H1 (cell line): Measurements from ENCODE around the gene RUFY4. TPM values are rescaled to one million over a fixed set of nuclear protein-coding genes. Genes with fewer than 3 reads are reported as not detected.
A peak's percentile ranks its signal among the peaks of the same experiment; 100 is the strongest.

Experiments used
- CTCF ChIA-PET: fragments of 300-600 bp; sonication (Branson Sonifier 250); formaldehyde crosslinking; loops from one replicate; lab custom pipeline; 2021; ENCODE audit not compliant: partially characterized antibody; lab: Charles Lee
- POLR2A ChIA-PET: fragments of 300-600 bp; sonication (Branson Sonifier 250); formaldehyde crosslinking; loops from one replicate; lab custom pipeline; 2021; ENCODE audit warnings: inconsistent platforms; ENCODE audit not compliant: partially characterized antibody; lab: Charles Lee
- DNase-seq, 2 experiments: peaks; one replicate each; pipeline versions ENCODE4 v3.0.0 to v3.0.0-alpha.2; 2010 to 2022; ENCODE audit warnings: low spot score in 2 of 2, low read depth in 1 of 2, mixed read lengths in 1 of 2
- FAIRE-seq: peaks from 2 replicates; lab custom pipeline; 2011; peaks lifted over from hg19 to GRCh38; lab: Jason Lieb, UNC
- H2AFZ ChIP-seq: 2 replicates; pipeline ENCODE4 v1.8.1; 2012; ENCODE audit warnings: low read length, inconsistent platforms
- H2AK5ac ChIP-seq: 2 replicates; pipeline ENCODE4 v1.6.1; 2013; ENCODE audit warnings: low read depth, low read length
- H2BK120ac ChIP-seq: replicated peaks from 2 replicates; pipeline ENCODE3; 2013; ENCODE audit warnings: low read depth, low read length, inconsistent platforms
- H2BK12ac ChIP-seq: 2 replicates; pipeline ENCODE4 v1.6.1; 2013; ENCODE audit warnings: low read depth, low read length
- H2BK15ac ChIP-seq: 2 replicates; pipeline ENCODE4 v1.6.1; 2013; ENCODE audit warnings: low read length
- H2BK20ac ChIP-seq: 2 replicates; pipeline ENCODE4 v1.6.1; 2013; ENCODE audit warnings: low read length
- H2BK5ac ChIP-seq: 2 replicates; pipeline ENCODE4 v1.6.1; 2013; ENCODE audit warnings: low read depth, low read length
- H3K14ac ChIP-seq: 2 replicates; pipeline ENCODE4 v1.6.1; 2013; ENCODE audit warnings: inconsistent platforms; ENCODE audit not compliant: insufficient read length
- H3K18ac ChIP-seq: 2 replicates; pipeline ENCODE4 v1.6.1; 2013; ENCODE audit warnings: low read length; ENCODE audit errors: extremely low read depth
- H3K23ac ChIP-seq: 2 replicates; pipeline ENCODE4 v1.6.1; 2013; ENCODE audit warnings: inconsistent platforms; ENCODE audit not compliant: insufficient read length
- H3K23me2 ChIP-seq: 2 replicates; pipeline ENCODE4 v1.6.1; 2013; ENCODE audit warnings: low read depth, low read length
- H3K27ac ChIP-seq: 2 replicates; pipeline ENCODE4 v1.6.1; 2011; ENCODE audit warnings: low read depth, low read length, inconsistent platforms
- H3K27me3 ChIP-seq, 4 experiments: replicated peaks in 1 of 4; 1 replicate in 1 of 4; 2 replicates in 3 of 4; pipeline versions ENCODE4 v1.6.1 to v1.8.1; 2011 to 2013; ENCODE audit warnings: low read length in 3 of 4, mild to moderate bottlenecking in 3 of 4, inconsistent platforms in 2 of 4, mixed read lengths in 2 of 4, moderate library complexity in 1 of 4; ENCODE audit not compliant: control insufficient read depth in 3 of 4, insufficient read depth in 3 of 4; ENCODE audit errors: extremely low read depth in 1 of 4
- H3K36me3 ChIP-seq, 4 experiments: 2 replicates each; pipeline versions ENCODE4 v1.6.1 to v1.8.1; 2011 to 2013; ENCODE audit warnings: mild to moderate bottlenecking in 4 of 4, low read length in 3 of 4, moderate library complexity in 2 of 4, control low read depth in 1 of 4, inconsistent platforms in 1 of 4; ENCODE audit not compliant: insufficient read depth in 4 of 4, control insufficient read depth in 2 of 4
- H3K4ac ChIP-seq: replicated peaks from 2 replicates; pipeline ENCODE3; 2013; ENCODE audit warnings: low read length, low read depth, mixed read lengths, inconsistent platforms; ENCODE audit not compliant: insufficient read length
- H3K4me1 ChIP-seq, 4 experiments: replicated peaks in 1 of 4; 1 replicate in 1 of 4; 2 replicates in 3 of 4; pipeline versions ENCODE4 v1.6.1 to v1.8.1; 2011 to 2013; ENCODE audit warnings: low read length in 3 of 4, inconsistent platforms in 2 of 4, mixed read lengths in 1 of 4; ENCODE audit not compliant: insufficient read depth in 4 of 4, control insufficient read depth in 3 of 4
- H3K4me2 ChIP-seq, 2 experiments: 2 replicates each; pipeline versions ENCODE4 v1.6.1 to v1.8.1; 2011 to 2013; ENCODE audit warnings: low read depth in 2 of 2, low read length in 2 of 2, control low read depth in 1 of 2, inconsistent platforms in 1 of 2, mild to moderate bottlenecking in 1 of 2; ENCODE audit not compliant: insufficient read depth in 1 of 2
- H3K4me3 ChIP-seq, 4 experiments: fragments of 200-600, 300-600 bp in 1 of 4; sonication (generic), shearing (Covaris generic), sonication (Bioruptor Twin) in 1 of 4; 2 replicates each; pipeline versions ENCODE4 v1.5.1 to v1.8.1; 2011 to 2016; ENCODE audit warnings: low read length in 4 of 4, low read depth in 3 of 4, control low read depth in 2 of 4, inconsistent platforms in 2 of 4, mild to moderate bottlenecking in 2 of 4, mixed read lengths in 1 of 4, moderate library complexity in 1 of 4; ENCODE audit not compliant: insufficient read depth in 2 of 4; ENCODE audit errors: extremely low read depth in 1 of 4
- H3K56ac ChIP-seq: replicated peaks from 2 replicates; pipeline ENCODE3; 2013; ENCODE audit warnings: low read depth, mild to moderate bottlenecking, mixed read lengths, low read length, inconsistent platforms; ENCODE audit not compliant: insufficient read length
- H3K79me1 ChIP-seq: 2 replicates; pipeline ENCODE4 v1.6.1; 2013; ENCODE audit warnings: low read depth, low read length, control low read depth
- H3K79me2 ChIP-seq, 2 experiments: 2 replicates each; pipeline versions ENCODE4 v1.6.1 to v1.8.1; 2012 to 2013; ENCODE audit warnings: low read length in 2 of 2, mild to moderate bottlenecking in 2 of 2, inconsistent platforms in 1 of 2; ENCODE audit not compliant: insufficient read depth in 2 of 2, control insufficient read depth in 1 of 2
- H3K9ac ChIP-seq, 4 experiments: replicated peaks in 1 of 4; 1 replicate in 1 of 4; 2 replicates in 3 of 4; pipeline versions ENCODE4 v1.6.1 to v1.8.1; 2011 to 2013; ENCODE audit warnings: low read depth in 3 of 4, low read length in 3 of 4, control low read depth in 2 of 4, mild to moderate bottlenecking in 2 of 4, moderate library complexity in 2 of 4, inconsistent platforms in 1 of 4; ENCODE audit errors: extremely low read depth in 1 of 4
- H3K9me3 ChIP-seq, 2 experiments: 2 replicates each; pipeline versions ENCODE4 v1.6.1 to v1.8.1; 2012 to 2013; ENCODE audit warnings: mild to moderate bottlenecking in 2 of 2, moderate library complexity in 2 of 2, control low read depth in 1 of 2, inconsistent platforms in 1 of 2, low read depth in 1 of 2, low read length in 1 of 2, mixed read lengths in 1 of 2; ENCODE audit not compliant: insufficient read depth in 2 of 2
- H4K20me1 ChIP-seq, 2 experiments: replicated peaks in 1 of 2; 2 replicates each; pipeline versions ENCODE3 to v1.8.1; 2011 to 2013; ENCODE audit warnings: inconsistent platforms in 2 of 2, low read length in 2 of 2, mild to moderate bottlenecking in 1 of 2; ENCODE audit not compliant: insufficient read depth in 2 of 2, control insufficient read depth in 1 of 2
- H4K5ac ChIP-seq: 2 replicates; pipeline ENCODE4 v1.6.1; 2013; ENCODE audit warnings: low read length, low read depth, mixed read lengths, inconsistent platforms; ENCODE audit not compliant: insufficient read length
- H4K8ac ChIP-seq: 2 replicates; pipeline ENCODE4 v1.8.0; 2013; ENCODE audit warnings: mild to moderate bottlenecking, moderate library complexity, low read length, inconsistent platforms; ENCODE audit not compliant: insufficient read depth; ENCODE audit errors: extremely low read depth
- H4K91ac ChIP-seq: replicated peaks from 2 replicates; pipeline ENCODE3; 2013; ENCODE audit warnings: low read length, mixed read lengths, inconsistent platforms; ENCODE audit not compliant: insufficient read length
- CHD2 ChIP-seq: IDR thresholded peaks from 2 replicates; pipeline ENCODE4 v1.6.1; 2012; ENCODE audit warnings: low read length, improper control_type of control experiment
- CREB1 ChIP-seq: IDR thresholded peaks from 2 replicates; pipeline ENCODE4 v1.6.1; 2012; ENCODE audit warnings: inconsistent platforms
- EGR1 ChIP-seq: IDR thresholded peaks from 2 replicates; pipeline ENCODE4 v1.6.1; 2011; ENCODE audit warnings: low read depth, low read length, borderline replicate concordance
- JUND ChIP-seq: IDR thresholded peaks from 2 replicates; pipeline ENCODE4 v1.6.1; 2011; ENCODE audit warnings: mild to moderate bottlenecking, improper control_type of control experiment, low read length
- NANOG ChIP-seq: IDR thresholded peaks from 2 replicates; pipeline ENCODE4 v1.6.1; 2011; ENCODE audit warnings: low read length, low read depth, mild to moderate bottlenecking, inconsistent platforms; ENCODE audit not compliant: insufficient read depth, poor library complexity, severe bottlenecking
- WGBS, 2 experiments: shearing (Covaris generic) in 1 of 2; methylation state at CpG; one replicate each; pipeline versions ENCODE4 v1.1.6 to v1.1.7; 2013 to 2015; ENCODE audit warnings: low lambda C conversion rate in 2 of 2, mixed read lengths in 2 of 2, inconsistent platforms in 1 of 2, low coverage in 1 of 2, missing lambda C conversion rate in 1 of 2; ENCODE audit not compliant: insufficient replicate concordance in 2 of 2, insufficient coverage in 1 of 2, insufficient read length in 1 of 2; ENCODE audit errors: extremely low coverage in 1 of 2, missing lambda C conversion rate in 1 of 2; 5-methylcytosine and 5-hydroxymethylcytosine counted together
- polyA plus RNA-seq, 7 experiments: library from polyadenylated mRNA; depleted of rRNA in 3 of 7; stranded (reverse) in 5 of 7; unstranded in 2 of 7; fragments of >200 nt in 5 of 7; fragments of 200-250 nt in 2 of 7; gene quantifications; 1 replicate in 5 of 7; 2 replicates in 1 of 7; 4 replicates in 1 of 7; pipeline versions ENCODE4 v1.2.1 to v1.2.3, GENCODE V29; 2011 to 2013; ENCODE audit warnings: missing spikeins in 2 of 7, mixed read lengths in 2 of 7
- total RNA-seq: library from RNA; stranded (reverse); fragmentation: NEBNext Ultra II Directional; extraction: Animal tissue kit (Norgen Biotek cat#: 25700); gene quantifications from 2 replicates; pipeline ENCODE4 v1.2.1, GENCODE V29; 2021

Gene RUFY4
- total and polyA plus RNA-seq, 2 of the 8 experiments (the other 6 are each of a cell fraction or from before 2014, with no cell fraction given) = 0.32 to 0.38 TPM

GRCh38 chr2:218031261-218031660, 37.8 kb upstream of the RUFY4 start:
- Histone ChIP-seq H2BK12ac (peak overlapping the region; percentile 99), H2BK20ac (peak overlapping the region; percentile 92), H3K56ac (peak overlapping the region; percentile 95), H3K18ac (peak overlapping the region; percentile 89; the same call in 1 of the 2 replicates), H3K23ac (no peak overlapping the region), H3K36me3 (no peaks in the 10 kb centered on the region), H3K23me2 (peaks cover 17% of the 10 kb centered on the region; the same call in 1 of the 2 replicates), H3K9ac (peak overlapping the region in 1 of 4 experiments; percentile 31; a peak in 2 of 7 replicates), H2BK120ac (peak overlapping the region; percentile 67), H2BK5ac (peak overlapping the region; percentile 94), H3K4me1 (peaks cover 0 to 13% (median 5%) of the 10 kb centered on the region in 4 experiments; a peak in 5 of 7 replicates), H3K27me3 (peaks cover 6 to 25% (median 20%) of the 10 kb centered on the region in 4 experiments), H2AFZ (no peak overlapping the region), H4K8ac (no peak overlapping the region), H3K79me1 (no peaks in the 10 kb centered on the region), H4K5ac (no peak overlapping the region), H3K9me3 (no peaks in the 10 kb centered on the region), H4K20me1 (peaks cover 0 to 8% of the 10 kb centered on the region in 2 experiments), H3K27ac (no peak overlapping the region), H3K4me2 (peak overlapping the region in 1 of 2 experiments; percentile 25; a peak in 1 of 4 replicates), H4K91ac (peak overlapping the region; percentile 94), H2BK15ac (peak overlapping the region; percentile 99), H3K4ac (peak overlapping the region; percentile 99), H3K79me2 (no peaks in the 10 kb centered on the region), H2AK5ac (peak overlapping the region; percentile 95), H3K4me3 (no peak overlapping the region), H3K14ac (no peak overlapping the region)
- TF ChIP-seq NANOG (no peak), CHD2 (no peak), CREB1 (no peak), EGR1 (no peak), JUND (no peak)
- ChIA-PET CTCF (interaction anchor here (0.8 to 6.3 kb wide), 11 partner anchors 15 to 245 kb away, joined by 4 to 57 read pairs (median 10); partner anchors contain the start of gene RUFY4), POLR2A (interaction anchor here (1.0 to 1.5 kb wide), 2 partner anchors 20 to 245 kb away, joined by 3 read pairs; no protein-coding TSS in a partner anchor)
- FAIRE-seq (no peak), DNase-seq (no peak)
- WGBS, 2 experiments = 86 to 100% methylated on average over 1 of the region's 1 CpG
